Osteoblast (primary cell): Measurements from ENCODE around the gene NTM. TPM values are rescaled to one million over a fixed set of nuclear protein-coding genes. Genes with fewer than 3 reads are reported as not detected.

ENCODE experiments used
- DNase-seq: peaks from one replicate; pipeline ENCODE4 v3.0.0; 2011; ENCODE audit warnings: low spot score, mixed read lengths; ENCODE audit not compliant: insufficient read length; ENCODE audit errors: missing footprints
- H2AFZ ChIP-seq: 2 replicates; pipeline ENCODE4 v1.6.0; 2011; ENCODE audit warnings: mild to moderate bottlenecking, low read length
- H3K27ac ChIP-seq: 2 replicates; pipeline ENCODE4 v1.5.1; 2011; ENCODE audit warnings: mild to moderate bottlenecking, low read depth, low read length, moderate library complexity
- H3K27me3 ChIP-seq: 2 replicates; pipeline ENCODE4 v1.6.0; 2012; ENCODE audit warnings: mild to moderate bottlenecking, control low read depth, inconsistent platforms, low read length, moderate library complexity; ENCODE audit not compliant: insufficient read depth
- H3K36me3 ChIP-seq: 2 replicates; pipeline ENCODE4 v1.5.1; 2011; ENCODE audit warnings: mild to moderate bottlenecking, low read length, control low read depth, moderate library complexity; ENCODE audit not compliant: insufficient read depth
- H3K4me1 ChIP-seq: 2 replicates; pipeline ENCODE4 v1.5.1; 2011; ENCODE audit warnings: mild to moderate bottlenecking, low read length, control low read depth, moderate library complexity; ENCODE audit not compliant: insufficient read depth
- H3K4me2 ChIP-seq: 2 replicates; pipeline ENCODE4 v1.6.0; 2011; ENCODE audit warnings: mild to moderate bottlenecking, low read length; ENCODE audit not compliant: insufficient read depth
- H3K4me3 ChIP-seq: fragments of 200-600 bp; sonication (generic); 3 replicates; pipeline ENCODE4 v1.5.1; 2012; ENCODE audit warnings: mild to moderate bottlenecking, low read length, inconsistent platforms; ENCODE audit not compliant: insufficient read depth
- H3K79me2 ChIP-seq: 2 replicates; pipeline ENCODE4 v1.6.0; 2012; ENCODE audit warnings: mild to moderate bottlenecking, low read length, control low read depth, inconsistent platforms; ENCODE audit not compliant: insufficient read depth
- H3K9me3 ChIP-seq: 2 replicates; pipeline ENCODE4 v1.5.1; 2011; ENCODE audit warnings: low read depth, low read length, control low read depth
- H4K20me1 ChIP-seq: 2 replicates; pipeline ENCODE4 v1.6.0; 2012; ENCODE audit warnings: mild to moderate bottlenecking, low read length, control low read depth; ENCODE audit not compliant: insufficient read depth
- CTCF ChIP-seq: IDR thresholded peaks from 2 replicates; pipeline ENCODE4 v1.5.1; 2011; ENCODE audit warnings: mild to moderate bottlenecking, low read depth, low read length, moderate library complexity; ENCODE audit errors: extremely low read depth
- total RNA-seq: library from RNA; depleted of rRNA; stranded (reverse); fragments of >200 nt; gene quantifications from 2 replicates; pipeline ENCODE4 v1.2.3, GENCODE V29; 2012

Gene NTM
- total RNA-seq, 1 donor = 48.1 TPM

- H3K4me1 ChIP-seq = no peaks in the 10 kb centered on the region
- TF ChIP-seq CTCF = no peak
These were observed 135.9 kb downstream of the NTM start for GRCh38 chr11:131506348-131506747.

GRCh38 chr11:131510662-131511061, 140.2 kb downstream of the NTM start:
- H3K4me1 ChIP-seq = no peaks in the 10 kb centered on the region
- H3K36me3 ChIP-seq = no peaks in the 10 kb centered on the region
- H3K27ac ChIP-seq = no peak overlapping the region
- no peak overlapping the region for H2AFZ ChIP-seq
- no peak for DNase-seq
- H3K4me3 ChIP-seq = no peak overlapping the region
- TF ChIP-seq CTCF = no peak
- peaks cover 1% of the 10 kb centered on the region for H3K27me3 ChIP-seq
- H3K9me3 ChIP-seq = no peaks in the 10 kb centered on the region
- H3K79me2 ChIP-seq = no peaks in the 10 kb centered on the region
- no peak overlapping the region for H3K4me2 ChIP-seq
- no peaks in the 10 kb centered on the region for H4K20me1 ChIP-seq

More at GRCh38 chr11:131506348-131506747, 135.9 kb downstream of the NTM start:
- Histone ChIP-seq H3K9me3 (no peaks in the 10 kb centered on the region), H3K79me2 (no peaks in the 10 kb centered on the region), H3K4me2 (no peak overlapping the region), H3K36me3 (no peaks in the 10 kb centered on the region), H2AFZ (no peak overlapping the region), H4K20me1 (no peaks in the 10 kb centered on the region), H3K4me3 (no peak overlapping the region), H3K27me3 (peaks cover 2% of the 10 kb centered on the region), H3K27ac (no peak overlapping the region)
- DNase-seq = no peak

GRCh38 chr11:131511794-131512193, 141.4 kb downstream of the NTM start:
- Histone ChIP-seq H3K79me2 (no peaks in the 10 kb centered on the region), H3K4me2 (no peak overlapping the region), H4K20me1 (no peaks in the 10 kb centered on the region), H3K4me1 (no peaks in the 10 kb centered on the region), H3K27ac (no peak overlapping the region), H3K9me3 (no peaks in the 10 kb centered on the region), H3K36me3 (no peaks in the 10 kb centered on the region), H3K27me3 (no peaks in the 10 kb centered on the region), H2AFZ (no peak overlapping the region), H3K4me3 (no peak overlapping the region)
- DNase-seq = no peak
- peak; percentile 38 for TF ChIP-seq CTCF

GRCh38 chr11:131512228-131512627, 141.8 kb downstream of the NTM start:
- Histone ChIP-seq H4K20me1 (no peaks in the 10 kb centered on the region), H3K27me3 (no peaks in the 10 kb centered on the region)
- TF ChIP-seq CTCF = no peak

More at GRCh38 chr11:131512228-131512627, 141.8 kb downstream of the NTM start:
- Histone ChIP-seq H2AFZ (no peak overlapping the region), H3K36me3 (no peaks in the 10 kb centered on the region), H3K4me2 (no peak overlapping the region), H3K4me1 (no peaks in the 10 kb centered on the region), H3K9me3 (no peaks in the 10 kb centered on the region), H3K27ac (no peak overlapping the region), H3K4me3 (no peak overlapping the region), H3K79me2 (no peaks in the 10 kb centered on the region)
- no peak for DNase-seq
